B cell (primary cell): Measurements from ENCODE around the gene AREG. TPM values are rescaled to one million over a fixed set of nuclear protein-coding genes. Genes with fewer than 3 reads are reported as not detected.

Source experiments
- ATAC-seq: fragments of 200-7000 bp; cut with Tn5 transposase; one replicate; pipeline ENCODE4 v1.10.0; 2021; ENCODE audit warnings: low read depth, mild to moderate bottlenecking, moderate number of reproducible peaks, moderate library complexity
- CTCF ChIA-PET: fragments of 350-600 bp; sonication (Branson Sonifier 250); formaldehyde crosslinking; loops from one replicate; lab custom pipeline; 2021; ENCODE audit warnings: antibody characterized with exemption, inconsistent platforms; lab: Charles Lee
- POLR2A ChIA-PET: fragments of 350-600 bp; sonication (Branson Sonifier 250); formaldehyde crosslinking; loops from one replicate; lab custom pipeline; 2021; ENCODE audit warnings: antibody characterized with exemption; lab: Charles Lee
- DNase-seq: peaks from one replicate; pipeline ENCODE4 v3.0.0; 2013
- H2AFZ ChIP-seq: 2 replicates; pipeline ENCODE4 v1.6.1; 2012; ENCODE audit warnings: mild to moderate bottlenecking, low read depth, low read length; ENCODE audit not compliant: insufficient read depth, poor library complexity, severe bottlenecking
- H3K27ac ChIP-seq, 2 donors: 1 replicate in 1 of 2; 2 replicates in 1 of 2; pipeline ENCODE4 v1.5.1; 2012 to 2013; ENCODE audit warnings: low read length in 2 of 2, mild to moderate bottlenecking in 2 of 2, moderate library complexity in 1 of 2
- H3K27me3 ChIP-seq, 4 experiments: fragments of 200-600 bp in 1 of 4; sonication (generic) in 1 of 4; replicated peaks in 1 of 4; 1 replicate in 2 of 4; 2 replicates in 2 of 4; pipeline versions ENCODE4 v1.6.1 to v1.7.0; 2013 to 2016; ENCODE audit warnings: low read length in 3 of 4, mild to moderate bottlenecking in 2 of 4, mixed read lengths in 1 of 4, moderate library complexity in 1 of 4; ENCODE audit not compliant: insufficient read depth in 4 of 4, control insufficient read depth in 3 of 4; ENCODE audit errors: control extremely low read depth in 1 of 4
- H3K36me3 ChIP-seq, 2 experiments: replicated peaks in 1 of 2; 1 replicate in 1 of 2; 2 replicates in 1 of 2; pipeline versions ENCODE4 v1.6.1 to v1.7.1; 2013; ENCODE audit warnings: low read length in 1 of 2; ENCODE audit not compliant: insufficient read depth in 2 of 2, control insufficient read depth in 1 of 2; ENCODE audit errors: control extremely low read depth in 1 of 2, extremely low read depth in 1 of 2
- H3K4me1 ChIP-seq, 2 donors: fragments of 200-600 bp in 1 of 2; sonication (generic) in 1 of 2; 1 replicate in 1 of 2; 2 replicates in 1 of 2; pipeline versions ENCODE4 v1.5.1 to v1.6.1; 2013 to 2017; ENCODE audit warnings: low read length in 2 of 2; ENCODE audit not compliant: control insufficient read depth in 2 of 2, insufficient read depth in 2 of 2
- H3K4me2 ChIP-seq: replicated peaks from 2 replicates; pipeline ENCODE3; 2012; ENCODE audit warnings: mild to moderate bottlenecking, low read depth, low read length; ENCODE audit not compliant: poor library complexity, severe bottlenecking
- H3K4me3 ChIP-seq, 5 experiments: fragments of 200-600 bp in 1 of 5; sonication (generic) in 1 of 5; 1 replicate in 3 of 5; 2 replicates in 2 of 5; pipeline versions ENCODE4 v1.5.1 to v1.7.0; 2011 to 2016; ENCODE audit warnings: low read length in 4 of 5, mild to moderate bottlenecking in 4 of 5, low read depth in 2 of 5, control low read depth in 1 of 5, moderate library complexity in 1 of 5; ENCODE audit not compliant: insufficient read depth in 1 of 5; ENCODE audit errors: control extremely low read depth in 1 of 5, extremely low read depth in 1 of 5
- H3K79me2 ChIP-seq: fragments of 200-600 bp; sonication (generic); one replicate; pipeline ENCODE4 v1.6.0; 2016; ENCODE audit warnings: low read length; ENCODE audit not compliant: control insufficient read depth, insufficient read depth
- H3K9ac ChIP-seq: fragments of 200-600 bp; sonication (generic); 2 replicates; pipeline ENCODE4 v1.6.1; 2017; ENCODE audit warnings: mild to moderate bottlenecking, low read length, moderate library complexity
- H3K9me3 ChIP-seq, 3 donors: one replicate each; pipeline versions ENCODE4 v1.6.1 to v1.7.1; 2013; ENCODE audit warnings: low read length in 2 of 3; ENCODE audit not compliant: control insufficient read depth in 2 of 3, insufficient read depth in 1 of 3; ENCODE audit errors: control extremely low read depth in 1 of 3
- H4K20me1 ChIP-seq: 2 replicates; pipeline ENCODE4 v1.6.0; 2012; ENCODE audit warnings: mild to moderate bottlenecking, low read length; ENCODE audit not compliant: insufficient read depth, control insufficient read depth, poor library complexity, severe bottlenecking
- H3K27ac Mint-ChIP-seq: one replicate; pipeline ENCODE4 v1.8.0; 2021; ENCODE audit warnings: mixed read lengths
- H3K27me3 Mint-ChIP-seq: one replicate; pipeline ENCODE4 v1.8.0; 2021; ENCODE audit warnings: mixed read lengths
- H3K4me1 Mint-ChIP-seq: one replicate; pipeline ENCODE4 v1.8.0; 2021; ENCODE audit warnings: mixed read lengths
- H3K4me3 Mint-ChIP-seq: one replicate; pipeline ENCODE4 v1.8.0; 2021; ENCODE audit warnings: mixed read lengths
- H3K9me3 Mint-ChIP-seq: one replicate; pipeline ENCODE4 v1.8.0; 2022; ENCODE audit warnings: mixed read lengths; ENCODE audit not compliant: insufficient read depth
- EZH2 ChIP-seq: IDR thresholded peaks from 2 replicates; pipeline ENCODE4 v1.6.1; 2012; ENCODE audit warnings: borderline replicate concordance, low read depth, mild to moderate bottlenecking, moderate library complexity, low read length; ENCODE audit not compliant: insufficient read depth, poor library complexity, severe bottlenecking
- WGBS: methylation state at CpG from one replicate; pipeline ENCODE4 v1.1.5; 2013; ENCODE audit warnings: missing lambda C conversion rate; ENCODE audit not compliant: insufficient coverage; 5-methylcytosine and 5-hydroxymethylcytosine counted together
- intact Hi-C: fragments of 100-400 bp; cut with micrococcal nuclease; formaldehyde crosslinking; loops from one replicate; pipeline ENCODE4 v1.10.0; 2022
- polyA plus RNA-seq: library from polyadenylated mRNA; depleted of rRNA; stranded (reverse); fragments of >200 nt; gene quantifications from 2 replicates; pipeline ENCODE4 v1.2.3, GENCODE V29; 2012
- total RNA-seq, 2 donors: library from RNA; stranded (reverse); fragments of 120-200 nt in 1 of 2; gene quantifications; 1 replicate in 1 of 2; 2 replicates in 1 of 2; pipeline versions ENCODE4 v1.2.3 to v1.2.4, GENCODE V29; 2013 to 2022
- TF ChIP-seq, protein P1 (sequence below): fragments of 200-600 bp; IDR thresholded peaks from one replicate; pipeline ENCODE4 v1.8.0; 2022; ENCODE audit warnings: antibody characterized with exemption, mild to moderate bottlenecking

The AREG gene
- total and polyA plus RNA-seq, 2 donors (not counting 1 experiment from before 2014, with no cell fraction given), result 4.6 to 47.1 TPM

DNA sequence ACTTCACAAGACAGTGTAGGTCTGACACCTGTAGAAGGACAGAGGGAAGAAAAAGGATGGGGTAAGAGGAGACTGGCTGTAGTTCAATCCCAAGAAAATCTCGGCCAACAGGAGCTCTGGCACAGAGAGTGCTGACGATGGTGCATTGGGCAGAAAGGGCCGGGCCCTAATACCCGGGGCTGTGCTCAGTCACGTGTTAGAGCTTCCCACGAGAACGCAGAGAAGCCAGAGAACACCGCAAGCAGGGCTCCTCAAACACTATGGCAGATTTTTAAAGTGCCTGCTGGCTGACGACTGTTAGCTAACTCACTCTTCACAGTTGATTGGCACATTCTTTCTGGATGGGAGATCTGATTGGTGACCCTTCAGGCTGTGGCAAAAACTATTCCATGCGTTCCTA lies 44.5 kb upstream of the AREG start:
- H3K4me2 ChIP-seq, result no peak overlapping the region

DNA sequence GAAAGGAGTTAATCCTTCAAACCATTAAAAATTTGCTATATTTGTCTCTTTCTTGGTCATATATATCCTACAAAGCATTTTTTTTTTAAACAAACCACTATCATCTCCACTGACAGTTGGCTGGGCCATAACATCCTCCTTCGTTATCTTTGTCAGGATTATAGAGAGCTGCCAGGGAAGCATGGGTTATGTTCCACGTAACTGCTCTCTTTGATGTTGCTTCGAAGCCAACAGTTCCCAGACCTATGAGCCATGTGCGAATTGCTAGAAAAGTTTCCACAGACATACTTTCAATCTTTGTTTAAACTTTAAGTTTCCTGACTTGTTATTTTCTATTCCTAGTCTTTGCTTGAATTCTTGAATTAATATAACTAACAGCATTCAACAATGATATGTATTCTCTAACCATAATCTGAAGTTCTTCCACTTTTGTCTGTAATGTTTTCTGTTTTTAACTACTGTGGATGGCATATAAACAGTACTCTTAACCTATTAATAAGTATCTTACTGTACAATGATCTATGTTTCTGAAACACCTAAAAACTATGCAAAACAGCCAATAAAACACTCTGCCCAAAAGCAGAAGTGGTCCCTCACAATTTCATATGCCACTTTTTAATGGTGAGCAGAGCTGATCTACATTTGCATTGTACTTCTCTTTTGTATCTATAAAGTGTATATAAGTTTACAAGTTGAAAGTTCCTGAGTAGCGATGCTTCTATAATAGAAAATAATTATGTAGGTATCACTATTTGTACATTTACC lies 42.1 kb upstream of the AREG start:
- Histone ChIP-seq H2AFZ (peak overlapping the region; percentile 1), H3K4me2 (peak overlapping the region; percentile 50), H3K79me2 (no peaks in the 10 kb centered on the region), H3K9ac (no peak overlapping the region), H3K9me3 (peaks cover 0 to 5% (median 0%) of the 10 kb centered on the region in 3 donors), H3K27me3 (no peaks in the 10 kb centered on the region), H4K20me1 (no peaks in the 10 kb centered on the region), H3K27ac (peak overlapping the region; percentile 19 to 64), H3K36me3 (no peaks in the 10 kb centered on the region), H3K4me1 (peaks cover 7 to 14% of the 10 kb centered on the region in 2 donors), H3K4me3 (no peak overlapping the region)
- ATAC-seq (peak; percentile 82), DNase-seq (peak; percentile 66)
- CTCF ChIA-PET, result interaction anchor here (1.0 kb wide), 1 partner anchor 25 kb away, joined by 7 read pairs; no protein-coding TSS in a partner anchor
- Mint-ChIP-seq H3K9me3 (no peaks in the 10 kb centered on the region), H3K4me1 (peaks cover 19% of the 10 kb centered on the region), H3K27ac (peak overlapping the region; percentile 83), H3K27me3 (no peaks in the 10 kb centered on the region), H3K4me3 (peak overlapping the region; percentile 59)
- TF ChIP-seq, protein P1, sequence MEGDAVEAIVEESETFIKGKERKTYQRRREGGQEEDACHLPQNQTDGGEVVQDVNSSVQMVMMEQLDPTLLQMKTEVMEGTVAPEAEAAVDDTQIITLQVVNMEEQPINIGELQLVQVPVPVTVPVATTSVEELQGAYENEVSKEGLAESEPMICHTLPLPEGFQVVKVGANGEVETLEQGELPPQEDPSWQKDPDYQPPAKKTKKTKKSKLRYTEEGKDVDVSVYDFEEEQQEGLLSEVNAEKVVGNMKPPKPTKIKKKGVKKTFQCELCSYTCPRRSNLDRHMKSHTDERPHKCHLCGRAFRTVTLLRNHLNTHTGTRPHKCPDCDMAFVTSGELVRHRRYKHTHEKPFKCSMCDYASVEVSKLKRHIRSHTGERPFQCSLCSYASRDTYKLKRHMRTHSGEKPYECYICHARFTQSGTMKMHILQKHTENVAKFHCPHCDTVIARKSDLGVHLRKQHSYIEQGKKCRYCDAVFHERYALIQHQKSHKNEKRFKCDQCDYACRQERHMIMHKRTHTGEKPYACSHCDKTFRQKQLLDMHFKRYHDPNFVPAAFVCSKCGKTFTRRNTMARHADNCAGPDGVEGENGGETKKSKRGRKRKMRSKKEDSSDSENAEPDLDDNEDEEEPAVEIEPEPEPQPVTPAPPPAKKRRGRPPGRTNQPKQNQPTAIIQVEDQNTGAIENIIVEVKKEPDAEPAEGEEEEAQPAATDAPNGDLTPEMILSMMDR, result no peak
- TF ChIP-seq EZH2, result no peak
- intact Hi-C loops, result loop anchor here (1.0 kb wide), 1 partner anchor 42 kb away; the partner anchor contains the start of gene AREG
- WGBS, result 32% methylated on average over 4 of the region's 5 CpGs
- POLR2A ChIA-PET, result no interaction called here

More for the DNA sequence above, 44.5 kb upstream of the AREG start:
- no peaks in the 10 kb centered on the region for H3K79me2 ChIP-seq
- H3K9ac ChIP-seq, result no peak overlapping the region
- POLR2A ChIA-PET, result no interaction called here
- H3K4me1 Mint-ChIP-seq, result peaks cover 22% of the 10 kb centered on the region
- H4K20me1 ChIP-seq, result no peaks in the 10 kb centered on the region
- 93% methylated on average over 9 of the region's 10 CpGs for WGBS
- peaks cover 0 to 5% (median 0%) of the 10 kb centered on the region in 3 donors for H3K9me3 ChIP-seq
- H3K4me3 Mint-ChIP-seq, result no peak overlapping the region
- CTCF ChIA-PET, result no interaction called here
- TF ChIP-seq EZH2, result no peak
- TF ChIP-seq, protein P1, result no peak
- no peaks in the 10 kb centered on the region for H3K27me3 Mint-ChIP-seq
- H3K27ac ChIP-seq, result no peak overlapping the region
- H2AFZ ChIP-seq, result no peak overlapping the region
- no peak overlapping the region for H3K27ac Mint-ChIP-seq
- ATAC-seq, result no peak
- H3K27me3 ChIP-seq, result no peaks in the 10 kb centered on the region
- no peak for DNase-seq
- peaks cover 7 to 14% of the 10 kb centered on the region in 2 donors for H3K4me1 ChIP-seq
- H3K36me3 ChIP-seq, result no peaks in the 10 kb centered on the region
- intact Hi-C loops, result no loop called here
- H3K4me3 ChIP-seq, result no peak overlapping the region
- no peaks in the 10 kb centered on the region for H3K9me3 Mint-ChIP-seq
